ENCODE measurements around the gene AFF2.

Gene AFF2

DNA sequence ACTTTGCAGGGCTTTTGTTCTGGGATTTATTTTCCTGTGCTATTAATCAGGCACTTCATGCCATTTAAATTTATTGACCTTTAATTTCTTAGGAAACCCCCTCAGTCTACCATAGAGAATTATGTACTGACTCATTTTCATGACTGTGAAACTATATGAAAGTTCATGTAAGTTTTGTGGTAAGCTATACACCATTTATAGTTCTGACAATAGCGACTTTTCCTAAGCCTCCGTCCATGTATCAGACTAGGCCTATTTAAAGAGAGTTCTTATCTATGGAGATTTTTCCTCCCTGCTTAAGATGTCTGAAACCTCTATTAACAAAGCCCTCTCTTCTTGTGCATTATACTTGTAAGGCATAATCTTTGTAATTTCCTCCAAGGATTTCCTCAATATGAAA lies 111.6 kb downstream of the AFF2 start:
- ChIA-PET CTCF (no interaction called here), POLR2A (no interaction called here)
- DNase-seq (ENCODE audit: extremely low spot score): no peak
- TF ChIP-seq ELF4 (IDR thresholded peaks at IDR 0.05) (no peak), ZNF384 (IDR thresholded peaks at IDR 0.05) (no peak), SUZ12 (IDR thresholded peaks at IDR 0.05) (no peak), BHLHE40 (IDR thresholded peaks at IDR 0.05; ENCODE audit: borderline replicate concordance) (no peak), FOXM1 (IDR thresholded peaks at IDR 0.05; ENCODE audit: borderline replicate concordance) (no peak), SP1 (IDR thresholded peaks at IDR 0.05) (no peak), TARDBP (IDR thresholded peaks at IDR 0.05) (no peak), L3MBTL2 (conservative IDR thresholded peaks at IDR 0.05) (no peak), FOXK2 (IDR thresholded peaks at IDR 0.05) (no peak), FOXA1 (IDR thresholded peaks at IDR 0.05) (no peak)
- TF ChIP-seq, protein P1, sequence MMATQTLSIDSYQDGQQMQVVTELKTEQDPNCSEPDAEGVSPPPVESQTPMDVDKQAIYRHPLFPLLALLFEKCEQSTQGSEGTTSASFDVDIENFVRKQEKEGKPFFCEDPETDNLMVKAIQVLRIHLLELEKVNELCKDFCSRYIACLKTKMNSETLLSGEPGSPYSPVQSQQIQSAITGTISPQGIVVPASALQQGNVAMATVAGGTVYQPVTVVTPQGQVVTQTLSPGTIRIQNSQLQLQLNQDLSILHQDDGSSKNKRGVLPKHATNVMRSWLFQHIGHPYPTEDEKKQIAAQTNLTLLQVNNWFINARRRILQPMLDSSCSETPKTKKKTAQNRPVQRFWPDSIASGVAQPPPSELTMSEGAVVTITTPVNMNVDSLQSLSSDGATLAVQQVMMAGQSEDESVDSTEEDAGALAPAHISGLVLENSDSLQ (IDR thresholded peaks at IDR 0.05): no peak

DNA sequence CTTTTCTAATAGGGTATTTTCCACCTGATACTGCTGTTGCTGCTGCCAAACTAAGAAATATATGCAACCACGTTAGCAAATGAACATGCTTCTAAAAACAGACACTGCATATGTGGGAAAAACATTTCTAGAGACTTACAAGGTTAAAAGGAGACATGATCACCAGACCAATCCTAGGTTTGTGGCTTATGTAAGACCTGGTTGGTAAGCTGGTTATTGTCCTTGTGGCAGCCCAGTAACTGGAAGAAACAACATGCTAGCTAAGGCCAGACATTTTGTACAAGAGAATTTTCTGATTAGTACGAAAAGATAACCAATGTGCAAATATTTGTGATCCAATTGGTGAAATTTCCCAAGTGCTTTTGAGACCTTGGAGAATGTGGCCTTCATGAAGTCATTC lies 112.0 kb downstream of the AFF2 start:
- TF ChIP-seq L3MBTL2 (conservative IDR thresholded peaks at IDR 0.05) (no peak), ELF4 (IDR thresholded peaks at IDR 0.05) (no peak), TARDBP (IDR thresholded peaks at IDR 0.05) (no peak), ARNT (IDR thresholded peaks at IDR 0.05) (no peak)
- ChIA-PET CTCF (no interaction called here), POLR2A (no interaction called here)
- no peak for DNase-seq (ENCODE audit: extremely low spot score)

DNA sequence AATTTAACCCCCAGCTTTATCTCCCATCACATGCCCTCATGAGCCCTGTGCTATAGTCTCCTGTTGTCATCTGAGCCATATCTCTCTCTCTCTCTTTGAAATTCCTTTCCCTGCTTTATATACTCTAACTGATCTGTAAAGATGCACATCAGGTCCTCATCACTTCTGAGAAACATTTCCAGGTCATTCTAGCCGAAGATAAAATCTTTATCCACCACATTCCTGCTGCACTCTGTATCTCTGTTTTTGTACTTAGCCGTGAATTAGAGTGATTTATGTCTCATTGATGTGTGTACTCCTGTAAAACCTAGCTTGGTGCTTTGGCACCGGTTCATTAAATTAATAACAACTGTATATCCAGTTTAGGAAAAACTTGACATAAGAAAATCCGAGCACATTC lies 113.2 kb downstream of the AFF2 start:
- ChIA-PET CTCF (no interaction called here), POLR2A (no interaction called here)
- no peak for DNase-seq (ENCODE audit: extremely low spot score)
- no peak for TF ChIP-seq HDGF (IDR thresholded peaks at IDR 0.05; ENCODE audit: borderline replicate concordance)
- no peak for TF ChIP-seq BHLHE40 (IDR thresholded peaks at IDR 0.05; ENCODE audit: borderline replicate concordance)
- TF ChIP-seq SUZ12 (IDR thresholded peaks at IDR 0.05): no peak
- no peak for TF ChIP-seq ARNT (IDR thresholded peaks at IDR 0.05)
- no peak for TF ChIP-seq FOXK2 (IDR thresholded peaks at IDR 0.05)
- no peak for TF ChIP-seq NFRKB (IDR thresholded peaks at IDR 0.05)
- TF ChIP-seq, protein P1 (IDR thresholded peaks at IDR 0.05): no peak
- TF ChIP-seq CTBP1 (IDR thresholded peaks at IDR 0.05; ENCODE audit: borderline replicate concordance): no peak
- no peak for TF ChIP-seq SP1 (IDR thresholded peaks at IDR 0.05)
- no peak for TF ChIP-seq TARDBP (IDR thresholded peaks at IDR 0.05)
- TF ChIP-seq FOXM1 (IDR thresholded peaks at IDR 0.05; ENCODE audit: borderline replicate concordance): no peak
- TF ChIP-seq ELF4 (IDR thresholded peaks at IDR 0.05): no peak
- no peak for TF ChIP-seq LEF1 (IDR thresholded peaks at IDR 0.05; ENCODE audit: borderline replicate concordance)
- TF ChIP-seq L3MBTL2 (conservative IDR thresholded peaks at IDR 0.05): no peak

DNA sequence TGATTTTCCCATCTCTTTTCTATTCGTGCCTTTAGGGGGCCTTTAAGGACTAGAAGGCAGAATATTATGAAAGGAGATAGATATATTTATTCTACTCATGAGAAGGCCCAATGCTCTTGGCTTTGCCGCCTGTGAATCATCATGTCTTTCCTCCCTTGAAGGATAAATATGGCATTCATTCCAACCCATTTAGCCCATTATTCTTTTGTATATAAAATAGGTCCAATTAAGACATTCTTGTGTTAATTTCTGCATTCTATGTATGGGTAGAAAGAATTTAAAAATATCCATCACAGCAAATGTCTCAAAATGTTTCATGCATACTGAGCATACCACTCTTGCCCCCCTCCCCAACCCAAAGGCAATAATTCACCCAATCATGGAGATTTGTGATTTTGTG lies 115.1 kb downstream of the AFF2 start:
- CTCF ChIA-PET: no interaction called here
- TF ChIP-seq L3MBTL2 (conservative IDR thresholded peaks at IDR 0.05): no peak
- no peak for TF ChIP-seq FOXA1 (IDR thresholded peaks at IDR 0.05)
- TF ChIP-seq ELF4 (IDR thresholded peaks at IDR 0.05): no peak
- DNase-seq (ENCODE audit: extremely low spot score): no peak
- POLR2A ChIA-PET: no interaction called here

DNA sequence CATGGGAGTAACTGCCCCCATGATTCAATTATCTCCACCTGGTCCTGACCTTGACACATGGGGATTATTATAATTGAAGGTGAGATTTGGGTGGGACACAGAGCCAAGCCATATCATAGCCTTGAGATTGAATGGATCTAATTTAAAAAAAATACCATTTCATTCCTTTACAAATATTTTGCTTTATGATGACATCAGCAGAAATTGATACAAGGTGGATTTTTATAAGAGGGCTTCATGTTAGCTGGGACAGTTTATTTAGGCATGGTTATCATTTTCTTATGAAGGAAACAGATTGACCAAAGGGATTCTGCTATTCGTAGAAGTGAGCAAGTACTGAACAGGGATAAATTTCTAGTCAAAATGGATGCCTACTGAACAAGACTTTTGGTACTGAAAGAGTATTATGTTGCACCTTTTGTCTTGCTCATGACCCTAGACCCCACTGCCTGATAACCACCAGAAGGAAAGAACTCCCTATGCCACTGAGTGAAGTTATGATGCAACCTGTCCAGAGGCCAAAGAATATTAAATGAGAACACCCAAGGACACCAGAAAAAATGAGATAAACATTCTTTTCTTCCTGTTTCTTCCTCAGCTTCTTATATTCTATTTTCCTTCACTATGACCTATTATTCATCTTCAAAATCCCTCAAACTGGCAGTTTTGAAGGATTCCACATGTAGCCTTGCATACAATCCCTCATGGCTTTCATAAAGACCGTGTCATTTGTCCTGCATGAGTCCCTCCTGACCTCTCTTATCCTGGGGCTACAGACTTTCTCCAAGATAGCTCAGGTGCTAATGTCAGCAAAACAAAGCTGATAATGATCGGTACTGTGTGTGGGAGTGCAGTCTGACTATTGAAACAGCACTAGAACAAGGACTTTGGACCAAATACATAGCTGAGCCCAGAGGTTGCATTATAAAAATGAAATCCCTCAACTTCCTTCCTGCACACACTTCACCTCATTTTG lies 118.3 kb downstream of the AFF2 start:
- TF ChIP-seq SUZ12 (IDR thresholded peaks at IDR 0.05) (no peak), L3MBTL2 (conservative IDR thresholded peaks at IDR 0.05) (no peak), CTBP1 (IDR thresholded peaks at IDR 0.05; ENCODE audit: borderline replicate concordance) (no peak), ELF4 (IDR thresholded peaks at IDR 0.05) (no peak), FOXM1 (IDR thresholded peaks at IDR 0.05; ENCODE audit: borderline replicate concordance) (no peak), ARNT (IDR thresholded peaks at IDR 0.05) (no peak), FOXK2 (IDR thresholded peaks at IDR 0.05) (no peak), LEF1 (IDR thresholded peaks at IDR 0.05; ENCODE audit: borderline replicate concordance) (no peak), BHLHE40 (IDR thresholded peaks at IDR 0.05; ENCODE audit: borderline replicate concordance) (no peak), HDGF (IDR thresholded peaks at IDR 0.05; ENCODE audit: borderline replicate concordance) (no peak), TARDBP (IDR thresholded peaks at IDR 0.05) (no peak), FOXA1 (IDR thresholded peaks at IDR 0.05) (no peak), NFRKB (IDR thresholded peaks at IDR 0.05) (no peak), SP1 (IDR thresholded peaks at IDR 0.05) (no peak), ZNF384 (IDR thresholded peaks at IDR 0.05) (no peak)
- TF ChIP-seq, protein P1 (IDR thresholded peaks at IDR 0.05): no peak
- POLR2A ChIA-PET: no interaction called here
- CTCF ChIA-PET: no interaction called here
- no peak for DNase-seq (ENCODE audit: extremely low spot score)

DNA sequence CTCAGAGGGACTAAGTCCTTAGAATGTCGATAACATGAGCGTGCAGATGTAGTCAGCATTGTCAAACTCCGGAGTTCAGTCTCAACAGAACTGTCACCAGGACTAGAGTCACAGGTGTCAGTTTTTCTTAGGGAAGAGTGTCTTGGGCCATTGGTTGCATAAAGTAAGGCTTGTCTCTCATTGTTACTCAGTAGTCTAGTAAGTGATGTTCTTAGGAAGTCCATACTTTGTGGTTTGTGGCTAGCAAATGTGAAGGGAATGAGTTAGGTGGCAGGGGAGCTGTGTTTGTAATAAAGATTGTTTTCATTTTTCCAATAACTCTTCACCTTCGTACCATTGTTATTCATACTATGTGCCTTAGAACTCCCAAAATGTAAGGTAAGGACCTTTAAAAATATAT lies 119.6 kb downstream of the AFF2 start:
- TF ChIP-seq ELF4 (IDR thresholded peaks at IDR 0.05) (no peak), ARNT (IDR thresholded peaks at IDR 0.05) (no peak), ZNF384 (IDR thresholded peaks at IDR 0.05) (no peak), FOXK2 (IDR thresholded peaks at IDR 0.05) (no peak), BHLHE40 (IDR thresholded peaks at IDR 0.05; ENCODE audit: borderline replicate concordance) (no peak), LEF1 (IDR thresholded peaks at IDR 0.05; ENCODE audit: borderline replicate concordance) (no peak), NFRKB (IDR thresholded peaks at IDR 0.05) (no peak), FOXM1 (IDR thresholded peaks at IDR 0.05; ENCODE audit: borderline replicate concordance) (no peak), TARDBP (IDR thresholded peaks at IDR 0.05) (no peak), SP1 (IDR thresholded peaks at IDR 0.05) (no peak), SUZ12 (IDR thresholded peaks at IDR 0.05) (no peak), FOXA1 (IDR thresholded peaks at IDR 0.05) (no peak), HDGF (IDR thresholded peaks at IDR 0.05; ENCODE audit: borderline replicate concordance) (no peak), L3MBTL2 (conservative IDR thresholded peaks at IDR 0.05) (no peak), CTBP1 (IDR thresholded peaks at IDR 0.05; ENCODE audit: borderline replicate concordance) (no peak)
- TF ChIP-seq, protein P1 (IDR thresholded peaks at IDR 0.05): no peak
- POLR2A ChIA-PET: no interaction called here
- CTCF ChIA-PET: no interaction called here
- no peak for DNase-seq (ENCODE audit: extremely low spot score)
